ENCODE results near the gene CD300E.
"Not testable (repeated sequence)": the region's sequence is repeated elsewhere in the genome, so short reads cannot be mapped to it uniquely, and the experiment has no call there.

The CD300E gene

DNA sequence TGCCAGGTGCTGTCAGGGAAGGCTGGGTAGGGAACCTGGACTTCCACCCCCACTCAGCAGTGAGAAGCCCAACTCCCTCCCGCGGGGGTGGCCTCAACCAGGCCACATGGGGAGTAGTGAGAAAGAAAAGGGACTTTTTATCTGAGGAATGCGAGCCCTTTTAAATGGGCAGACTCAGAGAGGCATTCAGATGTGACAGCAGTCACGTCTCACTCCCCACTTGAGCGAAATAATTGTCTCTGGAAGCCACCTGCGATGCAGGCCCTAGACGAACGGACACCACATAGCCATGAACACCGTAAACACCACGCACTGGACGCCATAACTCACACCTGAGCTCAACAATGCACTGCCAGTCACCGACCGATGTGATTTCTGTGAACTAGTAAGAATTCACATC is 11.9 kb upstream of the CD300E start:
- H3K4me1 ChIP-seq (ENCODE audit: control insufficient read depth, insufficient read depth, low read length, unreplicated experiment) = no peaks in the 10 kb centered on the region
- H3K4me3 ChIP-seq (ENCODE audit: low read depth, low read length) = no peak overlapping the region
- H3K27me3 ChIP-seq (ENCODE audit: insufficient read depth, low read length) = peaks cover 42% of the 10 kb centered on the region
- no peak overlapping the region for H2AFZ ChIP-seq (ENCODE audit: low read length, unreplicated experiment)
- H3K27ac ChIP-seq (ENCODE audit: low read depth, low read length) = no peak overlapping the region
- H3K36me3 ChIP-seq (ENCODE audit: insufficient read depth, low read length) = no peaks in the 10 kb centered on the region
- no peaks in the 10 kb centered on the region for H3K79me2 ChIP-seq (ENCODE audit: control insufficient read depth, insufficient read depth, low read length, unreplicated experiment)

- Histone ChIP-seq H2AFZ (ENCODE audit: low read length, unreplicated experiment) (no peak overlapping the region), H3K4me1 (ENCODE audit: control insufficient read depth, insufficient read depth, low read length, unreplicated experiment) (no peaks in the 10 kb centered on the region), H3K79me2 (ENCODE audit: control insufficient read depth, insufficient read depth, low read length, unreplicated experiment) (no peaks in the 10 kb centered on the region), H3K27me3 (ENCODE audit: insufficient read depth, low read length) (peaks cover 26% of the 10 kb centered on the region), H3K36me3 (ENCODE audit: insufficient read depth, low read length) (no peaks in the 10 kb centered on the region), H3K27ac (ENCODE audit: low read depth, low read length) (no peak overlapping the region), H3K4me3 (ENCODE audit: low read depth, low read length) (no peak overlapping the region)
Measured at GRCh38 chr17:74633326-74633725, 9.8 kb upstream of the CD300E start.

- Histone ChIP-seq H3K27ac (ENCODE audit: low read depth, low read length) (no peak overlapping the region), H3K4me1 (ENCODE audit: control insufficient read depth, insufficient read depth, low read length, unreplicated experiment) (no peaks in the 10 kb centered on the region), H3K36me3 (ENCODE audit: insufficient read depth, low read length) (no peaks in the 10 kb centered on the region), H2AFZ (ENCODE audit: low read length, unreplicated experiment) (no peak overlapping the region), H3K27me3 (ENCODE audit: insufficient read depth, low read length) (peaks cover 26% of the 10 kb centered on the region), H3K79me2 (ENCODE audit: control insufficient read depth, insufficient read depth, low read length, unreplicated experiment) (no peaks in the 10 kb centered on the region), H3K4me3 (ENCODE audit: low read depth, low read length) (no peak overlapping the region)
Measured at GRCh38 chr17:74632617-74633016, 9.1 kb upstream of the CD300E start.

GRCh38 chr17:74631468-74632450 is 8.2 kb upstream of the CD300E start:
- Histone ChIP-seq H3K27me3 (ENCODE audit: insufficient read depth, low read length) (peaks cover 25% of the 10 kb centered on the region), H3K27ac (ENCODE audit: low read depth, low read length) (no peak overlapping the region), H3K36me3 (ENCODE audit: insufficient read depth, low read length) (no peaks in the 10 kb centered on the region), H3K79me2 (ENCODE audit: control insufficient read depth, insufficient read depth, low read length, unreplicated experiment) (no peaks in the 10 kb centered on the region), H2AFZ (ENCODE audit: low read length, unreplicated experiment) (no peak overlapping the region), H3K4me1 (ENCODE audit: control insufficient read depth, insufficient read depth, low read length, unreplicated experiment) (no peaks in the 10 kb centered on the region), H3K4me3 (ENCODE audit: low read depth, low read length) (0 out of 2 replicates have a peak overlapping the region, but pooled peaks have one; percentile 5)

DNA sequence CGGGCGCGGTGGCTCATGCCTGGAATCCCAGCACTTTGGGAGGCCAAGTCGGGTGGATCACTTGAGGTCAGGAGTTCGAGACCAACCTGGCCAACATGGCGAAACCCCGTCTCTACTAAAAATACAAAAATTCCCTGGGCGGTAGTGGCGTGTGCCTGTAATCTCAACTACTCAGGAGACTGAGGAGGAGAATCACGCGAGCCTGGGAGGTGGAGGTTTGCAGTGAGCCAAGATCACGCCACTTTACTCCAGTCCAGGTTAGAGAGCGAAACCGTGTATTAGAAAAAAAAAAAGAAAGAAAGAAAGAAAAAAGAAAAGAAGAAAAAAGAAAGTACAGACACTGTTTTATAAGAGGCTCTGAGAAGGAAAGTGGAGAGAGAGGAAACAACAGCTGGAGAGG is 6.7 kb upstream of the CD300E start:
- H3K27ac ChIP-seq (ENCODE audit: low read depth, low read length); H3K36me3 ChIP-seq (ENCODE audit: insufficient read depth, low read length); H2AFZ ChIP-seq (ENCODE audit: low read length, unreplicated experiment); H3K4me1 ChIP-seq (ENCODE audit: control insufficient read depth, insufficient read depth, low read length, unreplicated experiment); H3K79me2 ChIP-seq (ENCODE audit: control insufficient read depth, insufficient read depth, low read length, unreplicated experiment); H3K4me3 ChIP-seq (ENCODE audit: low read depth, low read length): not testable (repeated sequence)
- H3K27me3 ChIP-seq (ENCODE audit: insufficient read depth, low read length) = peaks cover 31% of the 10 kb centered on the region; the same call in 1 of the 2 replicates

- Histone ChIP-seq H2AFZ (ENCODE audit: low read length, unreplicated experiment) (no peak overlapping the region), H3K4me3 (ENCODE audit: low read depth, low read length) (no peak overlapping the region), H3K27me3 (ENCODE audit: insufficient read depth, low read length) (peaks cover 28% of the 10 kb centered on the region), H3K4me1 (ENCODE audit: control insufficient read depth, insufficient read depth, low read length, unreplicated experiment) (no peaks in the 10 kb centered on the region), H3K79me2 (ENCODE audit: control insufficient read depth, insufficient read depth, low read length, unreplicated experiment) (no peaks in the 10 kb centered on the region), H3K36me3 (ENCODE audit: insufficient read depth, low read length) (no peaks in the 10 kb centered on the region), H3K27ac (ENCODE audit: low read depth, low read length) (no peak overlapping the region)
Measured at GRCh38 chr17:74625661-74626060, 2.1 kb upstream of the CD300E start.

- no peak overlapping the region for H2AFZ ChIP-seq (ENCODE audit: low read length, unreplicated experiment)
Measured at GRCh38 chr17:74624131-74624530, 593 bp upstream of the CD300E start.

GRCh38 chr17:74619077-74619673 is 4.4 kb downstream of the CD300E start:
- no peaks in the 10 kb centered on the region for H3K4me1 ChIP-seq (ENCODE audit: control insufficient read depth, insufficient read depth, low read length, unreplicated experiment)
- H3K36me3 ChIP-seq (ENCODE audit: insufficient read depth, low read length) = no peaks in the 10 kb centered on the region
- no peak overlapping the region for H2AFZ ChIP-seq (ENCODE audit: low read length, unreplicated experiment)
- no peak overlapping the region for H3K4me3 ChIP-seq (ENCODE audit: low read depth, low read length)
- peaks cover 34% of the 10 kb centered on the region for H3K27me3 ChIP-seq (ENCODE audit: insufficient read depth, low read length)
- H3K27ac ChIP-seq (ENCODE audit: low read depth, low read length) = no peak overlapping the region
- H3K79me2 ChIP-seq (ENCODE audit: control insufficient read depth, insufficient read depth, low read length, unreplicated experiment) = no peaks in the 10 kb centered on the region

More at GRCh38 chr17:74624131-74624530, 593 bp upstream of the CD300E start:
- Histone ChIP-seq H3K27me3 (ENCODE audit: insufficient read depth, low read length) (peaks cover 30% of the 10 kb centered on the region), H3K79me2 (ENCODE audit: control insufficient read depth, insufficient read depth, low read length, unreplicated experiment) (no peaks in the 10 kb centered on the region), H3K36me3 (ENCODE audit: insufficient read depth, low read length) (no peaks in the 10 kb centered on the region), H3K4me3 (ENCODE audit: low read depth, low read length) (no peak overlapping the region), H3K27ac (ENCODE audit: low read depth, low read length) (no peak overlapping the region), H3K4me1 (ENCODE audit: control insufficient read depth, insufficient read depth, low read length, unreplicated experiment) (no peaks in the 10 kb centered on the region)

- no peaks in the 10 kb centered on the region for H3K36me3 ChIP-seq (ENCODE audit: insufficient read depth, low read length)
- H3K27ac ChIP-seq (ENCODE audit: low read depth, low read length) = no peak overlapping the region
- H3K4me3 ChIP-seq (ENCODE audit: low read depth, low read length) = no peak overlapping the region
- no peak overlapping the region for H2AFZ ChIP-seq (ENCODE audit: low read length, unreplicated experiment)
- no peaks in the 10 kb centered on the region for H3K4me1 ChIP-seq (ENCODE audit: control insufficient read depth, insufficient read depth, low read length, unreplicated experiment)
- H3K27me3 ChIP-seq (ENCODE audit: insufficient read depth, low read length) = peaks cover 34% of the 10 kb centered on the region
- no peaks in the 10 kb centered on the region for H3K79me2 ChIP-seq (ENCODE audit: control insufficient read depth, insufficient read depth, low read length, unreplicated experiment)
Measured at GRCh38 chr17:74618451-74618850, 5.1 kb downstream of the CD300E start.

- Histone ChIP-seq H3K4me3 (ENCODE audit: low read depth, low read length) (no peak overlapping the region), H2AFZ (ENCODE audit: low read length, unreplicated experiment) (no peak overlapping the region), H3K27ac (ENCODE audit: low read depth, low read length) (no peak overlapping the region), H3K4me1 (ENCODE audit: control insufficient read depth, insufficient read depth, low read length, unreplicated experiment) (no peaks in the 10 kb centered on the region), H3K27me3 (ENCODE audit: insufficient read depth, low read length) (peaks cover 31% of the 10 kb centered on the region), H3K36me3 (ENCODE audit: insufficient read depth, low read length) (no peaks in the 10 kb centered on the region), H3K79me2 (ENCODE audit: control insufficient read depth, insufficient read depth, low read length, unreplicated experiment) (no peaks in the 10 kb centered on the region)
Measured at GRCh38 chr17:74616696-74617095, 6.8 kb downstream of the CD300E start.

- no peaks in the 10 kb centered on the region for H3K36me3 ChIP-seq (ENCODE audit: insufficient read depth, low read length)
- no peak overlapping the region for H3K4me3 ChIP-seq (ENCODE audit: low read depth, low read length)
- H3K27me3 ChIP-seq (ENCODE audit: insufficient read depth, low read length) = peaks cover 23% of the 10 kb centered on the region
- H3K27ac ChIP-seq (ENCODE audit: low read depth, low read length) = no peak overlapping the region
- H2AFZ ChIP-seq (ENCODE audit: low read length, unreplicated experiment) = no peak overlapping the region
- no peaks in the 10 kb centered on the region for H3K4me1 ChIP-seq (ENCODE audit: control insufficient read depth, insufficient read depth, low read length, unreplicated experiment)
- H3K79me2 ChIP-seq (ENCODE audit: control insufficient read depth, insufficient read depth, low read length, unreplicated experiment) = no peaks in the 10 kb centered on the region
Measured at GRCh38 chr17:74612046-74612445, 11.5 kb downstream of the CD300E start.

Measured in ACC112 (cell line).